Hematopoietic multipotent progenitor cell treated with erythropoietin and hydrocortisone succinate and interleukin-3 and kit ligand, for 17 days (in vitro differentiated cells): Measurements from ENCODE around the gene SLC52A1.
A peak's percentile ranks its signal among the peaks of the same experiment; 100 is the strongest.
"Not testable (repeated sequence)": the region's sequence is repeated elsewhere in the genome, so short reads cannot be mapped to it uniquely, and the experiment has no call there.

Experiments
- DNase-seq: peaks from one replicate; pipeline ENCODE4 v3.0.0-alpha.2; 2015; ENCODE audit warnings: low spot score

Gene SLC52A1

GRCh38 chr17:5031365-5032082 lies 3.7 kb downstream of the SLC52A1 start:
- DNase-seq, result peak; percentile 52

GRCh38 chr17:5030168-5030567 lies 5.1 kb downstream of the SLC52A1 start:
- not testable (repeated sequence) for DNase-seq

GRCh38 chr17:5027916-5028315 lies 7.3 kb downstream of the SLC52A1 start:
- no peak for DNase-seq

DNA sequence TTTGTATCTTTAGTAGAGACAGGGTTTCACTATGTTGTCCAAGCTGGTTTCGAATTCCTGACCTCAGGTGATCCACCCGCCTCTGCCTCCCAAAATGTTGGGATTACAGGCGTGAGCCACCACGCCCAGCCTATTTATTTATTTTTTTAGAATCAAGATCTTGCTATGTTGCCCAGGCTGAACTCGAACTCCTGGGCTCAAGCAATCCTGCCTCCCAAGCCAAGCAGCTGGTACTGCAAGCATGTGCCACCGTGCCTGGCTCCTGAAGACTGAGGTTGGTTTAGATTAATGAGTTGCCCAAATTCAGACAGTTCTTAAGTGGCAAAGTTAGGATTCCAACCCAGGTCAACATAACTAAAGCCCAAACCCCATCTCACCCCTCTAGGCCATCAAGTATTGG lies 7.9 kb downstream of the SLC52A1 start:
- DNase-seq, result no peak

DNA sequence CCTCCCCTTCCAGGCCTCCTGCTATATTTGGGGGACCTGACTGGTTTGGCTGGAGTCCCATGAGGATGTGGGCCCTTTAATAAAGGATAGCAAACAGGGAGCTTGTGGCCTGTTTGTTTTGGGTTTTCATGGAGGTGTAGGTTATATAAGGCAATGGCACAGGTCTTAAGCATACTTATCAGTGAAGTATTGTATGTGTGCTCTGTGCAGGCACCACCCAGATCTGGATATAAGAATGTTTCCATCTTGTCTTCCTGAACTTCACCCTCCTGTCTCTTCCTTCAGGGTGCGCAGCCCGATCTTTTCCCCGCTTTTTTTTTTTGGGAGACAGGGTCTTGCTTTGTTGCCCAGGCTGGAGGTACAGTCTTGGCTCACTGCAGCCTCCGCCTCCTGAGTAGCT lies 10.6 kb downstream of the SLC52A1 start:
- no peak for DNase-seq

- no peak for DNase-seq
These were observed 11.6 kb downstream of the SLC52A1 start for GRCh38 chr17:5023588-5024147.

GRCh38 chr17:5022171-5022711 lies 13.0 kb downstream of the SLC52A1 start:
- DNase-seq, result no peak

DNA sequence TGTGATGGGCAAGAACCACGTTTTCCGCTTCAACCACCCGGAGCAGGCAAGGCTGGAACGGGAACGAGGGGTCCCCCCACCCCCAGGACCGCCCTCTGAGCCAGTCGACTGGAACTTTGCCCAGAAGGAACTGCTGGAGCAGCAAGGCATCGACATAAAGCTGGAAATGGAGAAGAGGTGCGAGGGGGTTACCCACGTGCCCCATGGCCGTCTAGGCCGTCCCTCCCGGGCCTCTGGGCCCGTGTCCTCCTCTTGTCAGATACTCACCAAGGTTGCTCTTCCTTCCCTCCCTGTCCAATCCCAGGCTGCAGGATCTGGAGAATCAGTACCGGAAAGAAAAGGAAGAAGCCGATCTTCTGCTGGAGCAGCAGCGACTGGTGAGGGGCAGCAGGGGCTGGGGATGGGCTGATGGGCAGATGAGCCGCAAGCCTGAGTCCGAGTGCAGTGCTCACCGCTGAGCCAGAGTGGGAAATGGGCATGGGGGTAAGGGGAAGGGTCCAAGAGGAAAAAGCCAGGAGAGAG lies 14.7 kb downstream of the SLC52A1 start:
- DNase-seq, result no peak

GRCh38 chr17:5019475-5019956 lies 15.7 kb downstream of the SLC52A1 start:
- DNase-seq, result no peak

DNA sequence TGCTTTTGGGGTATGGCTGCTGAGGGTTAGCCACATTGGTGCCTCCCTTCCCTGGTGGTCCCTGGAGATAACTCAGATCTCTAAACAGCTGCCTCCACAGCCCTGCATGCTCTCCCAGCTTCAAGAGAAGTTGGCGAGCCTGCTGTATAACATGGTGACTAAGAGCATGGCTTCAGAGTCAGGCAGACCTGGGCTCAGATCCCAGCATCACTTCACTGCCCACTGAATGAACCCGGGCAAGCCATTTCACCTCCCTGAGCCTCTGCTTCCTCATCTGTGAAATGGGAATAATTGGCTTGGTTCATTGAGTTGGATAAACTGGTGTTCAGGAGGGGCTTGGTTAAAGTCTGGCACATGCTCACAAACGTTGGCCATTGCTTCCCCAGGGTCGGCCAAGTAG lies 20.9 kb downstream of the SLC52A1 start:
- DNase-seq, result no peak

- DNase-seq, result no peak
These were observed 23.3 kb downstream of the SLC52A1 start for GRCh38 chr17:5011928-5012327.

GRCh38 chr17:5003214-5003867 lies 31.9 kb downstream of the SLC52A1 start:
- no peak for DNase-seq

DNA sequence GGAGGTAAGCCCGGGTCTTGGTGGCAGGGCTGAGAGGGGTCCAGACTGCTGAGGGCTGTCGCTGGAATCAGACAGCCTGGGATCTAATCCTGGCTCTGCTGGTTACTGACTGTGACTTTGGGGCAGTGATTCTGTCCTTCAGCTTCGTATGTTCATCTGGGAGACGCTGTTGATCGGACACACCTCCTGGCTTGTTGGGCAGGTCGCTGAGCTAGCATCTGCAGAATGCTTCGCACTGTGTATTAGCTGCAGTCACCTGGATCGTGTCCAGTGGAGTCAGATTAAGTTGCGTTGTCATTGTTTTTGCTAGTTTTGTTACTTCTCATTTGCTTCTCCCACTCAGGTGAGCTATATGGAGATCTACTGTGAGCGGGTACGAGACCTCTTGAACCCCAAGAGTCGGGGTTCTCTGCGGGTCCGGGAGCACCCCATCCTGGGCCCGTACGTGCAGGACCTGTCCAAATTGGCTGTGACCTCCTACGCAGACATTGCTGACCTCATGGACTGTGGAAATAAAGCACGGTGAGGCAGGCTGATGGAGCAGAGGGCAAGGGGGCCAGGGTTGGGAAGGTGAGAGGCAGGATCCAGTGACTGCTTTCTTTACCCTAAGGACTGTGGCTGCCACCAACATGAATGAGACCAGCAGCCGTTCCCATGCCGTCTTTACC lies 33.0 kb downstream of the SLC52A1 start:
- DNase-seq, result no peak

- DNase-seq, result no peak
These were observed 35.0 kb downstream of the SLC52A1 start for GRCh38 chr17:5000237-5000639.

GRCh38 chr17:4999430-5000093 lies 35.7 kb downstream of the SLC52A1 start:
- DNase-seq, result no peak

DNA sequence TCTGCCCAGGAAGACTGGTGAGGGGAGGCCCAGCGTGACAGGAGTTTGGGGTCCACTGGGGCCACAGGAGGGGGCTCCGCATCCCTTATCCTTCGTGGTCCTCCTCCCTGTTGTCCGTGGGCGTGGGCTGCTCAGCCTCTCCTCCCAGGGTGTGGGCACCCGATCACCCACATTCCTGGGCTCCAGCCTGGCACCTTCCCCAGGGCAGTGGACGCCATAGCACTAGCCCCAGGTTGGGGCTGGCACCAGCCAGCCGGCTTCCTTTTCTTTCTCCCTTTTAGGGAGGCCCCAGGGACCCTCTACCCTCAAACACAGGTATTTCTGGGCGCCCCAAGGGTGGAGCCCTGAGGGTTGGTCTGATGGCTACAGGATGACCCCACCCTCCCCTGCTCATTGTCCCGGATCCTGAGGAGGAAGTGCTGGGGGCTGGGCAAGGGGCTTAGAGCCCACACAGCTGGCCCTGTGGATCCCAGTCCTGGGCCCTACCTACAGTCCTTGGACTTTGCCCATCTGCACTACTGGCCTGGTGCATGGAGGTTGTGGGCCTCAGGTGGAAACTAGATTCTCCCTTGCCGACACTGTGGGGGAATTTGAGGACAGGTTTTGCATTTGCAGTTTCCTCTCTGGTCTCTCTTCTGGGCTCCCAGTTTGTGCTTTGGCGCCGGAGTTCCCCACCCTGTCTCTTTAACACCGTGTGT lies 36.3 kb downstream of the SLC52A1 start:
- DNase-seq, result no peak

GRCh38 chr17:4998027-4998731 lies 37.0 kb downstream of the SLC52A1 start:
- no peak for DNase-seq

GRCh38 chr17:4997302-4998026 lies 37.8 kb downstream of the SLC52A1 start, which contains the start of the genes INCA1 and KIF1C:
INCA1 (minus strand) TSS chr17:4997522; CDS start chr17:4994437, 3,085 bp downstream.
KIF1C (plus strand) TSS chr17:4997950; CDS start chr17:5000247, 2,297 bp downstream.
- peak; percentile 92 for DNase-seq

DNA sequence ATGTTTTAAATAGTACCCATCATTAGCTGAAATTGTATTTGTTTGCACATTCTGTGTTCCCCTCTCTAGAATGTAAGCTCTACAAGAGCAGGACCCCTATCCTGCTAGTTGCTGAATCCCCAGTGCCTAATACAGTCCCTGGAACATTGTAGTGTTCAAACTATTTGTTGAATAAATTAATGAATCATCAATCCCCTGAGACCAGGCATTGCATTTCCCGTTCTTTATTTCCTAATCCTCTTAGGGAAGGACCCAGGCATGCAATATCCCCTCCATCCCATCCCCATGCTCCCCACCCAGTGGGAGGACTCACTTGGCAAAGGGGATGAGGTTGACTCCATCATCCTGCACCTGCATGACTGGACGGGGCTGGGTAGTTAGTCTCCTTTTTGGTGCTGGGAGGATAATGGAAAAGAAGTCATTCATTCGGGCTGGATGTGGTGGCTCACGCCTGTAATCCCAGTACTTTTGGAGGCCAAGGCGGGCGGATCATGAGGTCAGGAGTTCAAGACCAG lies 41.1 kb downstream of the SLC52A1 start:
- DNase-seq, result no peak
